Measurements from ENCODE around the gene TMF1.

DNA sequence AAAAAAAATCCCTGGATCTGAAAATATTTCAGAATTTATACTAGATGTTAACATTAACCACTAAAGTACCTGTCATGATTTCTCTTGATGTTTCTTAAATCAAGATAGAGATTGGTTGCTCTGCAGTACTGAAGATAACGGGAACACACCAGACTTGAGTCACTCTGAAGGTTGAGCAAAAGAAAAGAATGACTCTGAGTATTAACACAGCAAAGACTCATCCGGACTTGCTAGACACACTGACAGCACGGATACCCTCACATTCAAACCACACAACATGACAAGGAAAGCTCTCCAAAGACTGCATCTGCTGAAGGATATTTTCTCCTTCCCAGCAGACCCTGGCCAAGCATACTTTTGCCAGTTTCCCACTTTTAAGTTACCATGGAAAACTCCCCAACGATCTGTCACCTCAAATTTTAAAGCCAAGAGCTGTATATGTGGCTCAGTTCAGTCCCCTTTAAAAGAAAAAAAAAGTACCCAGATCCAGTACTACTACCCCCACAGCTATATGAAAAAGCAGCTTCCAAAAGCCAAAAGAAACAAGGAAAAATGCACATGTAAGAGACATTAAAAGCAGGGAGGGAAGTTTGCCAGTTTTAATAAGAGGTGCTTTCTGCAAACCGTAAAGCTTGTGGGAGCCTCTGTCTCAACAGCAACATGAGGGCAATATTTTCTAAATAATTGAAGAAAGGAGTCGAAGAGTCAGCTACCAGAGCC is 46.9 kb downstream of the TMF1 start:
- TF ChIP-seq, protein P1, sequence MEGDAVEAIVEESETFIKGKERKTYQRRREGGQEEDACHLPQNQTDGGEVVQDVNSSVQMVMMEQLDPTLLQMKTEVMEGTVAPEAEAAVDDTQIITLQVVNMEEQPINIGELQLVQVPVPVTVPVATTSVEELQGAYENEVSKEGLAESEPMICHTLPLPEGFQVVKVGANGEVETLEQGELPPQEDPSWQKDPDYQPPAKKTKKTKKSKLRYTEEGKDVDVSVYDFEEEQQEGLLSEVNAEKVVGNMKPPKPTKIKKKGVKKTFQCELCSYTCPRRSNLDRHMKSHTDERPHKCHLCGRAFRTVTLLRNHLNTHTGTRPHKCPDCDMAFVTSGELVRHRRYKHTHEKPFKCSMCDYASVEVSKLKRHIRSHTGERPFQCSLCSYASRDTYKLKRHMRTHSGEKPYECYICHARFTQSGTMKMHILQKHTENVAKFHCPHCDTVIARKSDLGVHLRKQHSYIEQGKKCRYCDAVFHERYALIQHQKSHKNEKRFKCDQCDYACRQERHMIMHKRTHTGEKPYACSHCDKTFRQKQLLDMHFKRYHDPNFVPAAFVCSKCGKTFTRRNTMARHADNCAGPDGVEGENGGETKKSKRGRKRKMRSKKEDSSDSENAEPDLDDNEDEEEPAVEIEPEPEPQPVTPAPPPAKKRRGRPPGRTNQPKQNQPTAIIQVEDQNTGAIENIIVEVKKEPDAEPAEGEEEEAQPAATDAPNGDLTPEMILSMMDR (IDR thresholded peaks at IDR 0.05): no peak
- TF ChIP-seq POLR2AphosphoS5 (IDR thresholded peaks at IDR 0.05; ENCODE audit: low read depth, low read length): no peak
- TF ChIP-seq TCF7L2 (IDR thresholded peaks at IDR 0.05; ENCODE audit: low read depth, low read length): no peak
- TF ChIP-seq, protein P2, sequence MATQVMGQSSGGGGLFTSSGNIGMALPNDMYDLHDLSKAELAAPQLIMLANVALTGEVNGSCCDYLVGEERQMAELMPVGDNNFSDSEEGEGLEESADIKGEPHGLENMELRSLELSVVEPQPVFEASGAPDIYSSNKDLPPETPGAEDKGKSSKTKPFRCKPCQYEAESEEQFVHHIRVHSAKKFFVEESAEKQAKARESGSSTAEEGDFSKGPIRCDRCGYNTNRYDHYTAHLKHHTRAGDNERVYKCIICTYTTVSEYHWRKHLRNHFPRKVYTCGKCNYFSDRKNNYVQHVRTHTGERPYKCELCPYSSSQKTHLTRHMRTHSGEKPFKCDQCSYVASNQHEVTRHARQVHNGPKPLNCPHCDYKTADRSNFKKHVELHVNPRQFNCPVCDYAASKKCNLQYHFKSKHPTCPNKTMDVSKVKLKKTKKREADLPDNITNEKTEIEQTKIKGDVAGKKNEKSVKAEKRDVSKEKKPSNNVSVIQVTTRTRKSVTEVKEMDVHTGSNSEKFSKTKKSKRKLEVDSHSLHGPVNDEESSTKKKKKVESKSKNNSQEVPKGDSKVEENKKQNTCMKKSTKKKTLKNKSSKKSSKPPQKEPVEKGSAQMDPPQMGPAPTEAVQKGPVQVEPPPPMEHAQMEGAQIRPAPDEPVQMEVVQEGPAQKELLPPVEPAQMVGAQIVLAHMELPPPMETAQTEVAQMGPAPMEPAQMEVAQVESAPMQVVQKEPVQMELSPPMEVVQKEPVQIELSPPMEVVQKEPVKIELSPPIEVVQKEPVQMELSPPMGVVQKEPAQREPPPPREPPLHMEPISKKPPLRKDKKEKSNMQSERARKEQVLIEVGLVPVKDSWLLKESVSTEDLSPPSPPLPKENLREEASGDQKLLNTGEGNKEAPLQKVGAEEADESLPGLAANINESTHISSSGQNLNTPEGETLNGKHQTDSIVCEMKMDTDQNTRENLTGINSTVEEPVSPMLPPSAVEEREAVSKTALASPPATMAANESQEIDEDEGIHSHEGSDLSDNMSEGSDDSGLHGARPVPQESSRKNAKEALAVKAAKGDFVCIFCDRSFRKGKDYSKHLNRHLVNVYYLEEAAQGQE (IDR thresholded peaks at IDR 0.05; ENCODE audit: insufficient read depth in 1 of 2, low read depth in 2 of 2, low read length in 1 of 2): no peak
